Effector memory CD4-positive, alpha-beta T cell (primary cell): ENCODE results near the gene DIPK1A.

ENCODE experiments used
- DNase-seq, 3 donors: peaks; one replicate each; pipeline ENCODE4 v3.0.0-alpha.2; 2020
- H3K27ac ChIP-seq: 2 replicates; pipeline ENCODE4 v1.7.0; 2013; ENCODE audit warnings: mild to moderate bottlenecking, low read length, moderate library complexity; ENCODE audit not compliant: insufficient read depth, poor library complexity, severe bottlenecking
- H3K27me3 ChIP-seq: replicated peaks from 2 replicates; pipeline ENCODE4 v1.7.0; 2013; ENCODE audit warnings: mild to moderate bottlenecking, low read length; ENCODE audit not compliant: insufficient read depth, control insufficient read depth, poor library complexity, severe bottlenecking
- H3K36me3 ChIP-seq: 2 replicates; pipeline ENCODE4 v1.7.0; 2013; ENCODE audit warnings: mild to moderate bottlenecking, low read length, moderate library complexity; ENCODE audit not compliant: control insufficient read depth, insufficient read depth
- H3K4me1 ChIP-seq: 2 replicates; pipeline ENCODE4 v1.7.0; 2013; ENCODE audit warnings: low read length, mild to moderate bottlenecking; ENCODE audit not compliant: control insufficient read depth, insufficient read depth, poor library complexity, severe bottlenecking
- H3K4me3 ChIP-seq: 2 replicates; pipeline ENCODE4 v1.7.0; 2013; ENCODE audit warnings: low read length, low read depth, mild to moderate bottlenecking; ENCODE audit not compliant: insufficient read depth, poor library complexity, severe bottlenecking
- H3K9me3 ChIP-seq: 2 replicates; pipeline ENCODE4 v1.7.0; 2013; ENCODE audit warnings: mild to moderate bottlenecking, low read length, moderate library complexity; ENCODE audit not compliant: control insufficient read depth

The DIPK1A gene

GRCh38 chr1:92968138-92969032 is 7.1 kb upstream of the DIPK1A start:
- H3K36me3 ChIP-seq, result no peaks in the 10 kb centered on the region
- H3K27me3 ChIP-seq, result no peaks in the 10 kb centered on the region
- H3K9me3 ChIP-seq, result no peaks in the 10 kb centered on the region
- peaks cover 35% of the 10 kb centered on the region for H3K4me1 ChIP-seq
- H3K27ac ChIP-seq, result no peak overlapping the region
- no peak for DNase-seq
- H3K4me3 ChIP-seq, result no peak overlapping the region

- Histone ChIP-seq H3K36me3 (no peaks in the 10 kb centered on the region), H3K27me3 (no peaks in the 10 kb centered on the region), H3K9me3 (no peaks in the 10 kb centered on the region), H3K4me1 (peaks cover 42% of the 10 kb centered on the region), H3K4me3 (no peak overlapping the region), H3K27ac (peak overlapping the region; percentile 96)
- DNase-seq, result peak in 2 of 3 donors; percentile 25 to 26
These were observed 3.7 kb upstream of the DIPK1A start for GRCh38 chr1:92964998-92965397.

- Histone ChIP-seq H3K27ac (peak overlapping the region; percentile 96), H3K27me3 (no peaks in the 10 kb centered on the region), H3K4me3 (no peak overlapping the region), H3K36me3 (no peaks in the 10 kb centered on the region), H3K9me3 (no peaks in the 10 kb centered on the region), H3K4me1 (peaks cover 42% of the 10 kb centered on the region)
- DNase-seq, result no peak
These were observed 3.1 kb upstream of the DIPK1A start for GRCh38 chr1:92964316-92964715.

- peak overlapping the region; percentile 96 for H3K27ac ChIP-seq
- H3K9me3 ChIP-seq, result no peaks in the 10 kb centered on the region
- no peaks in the 10 kb centered on the region for H3K27me3 ChIP-seq
- peaks cover 42% of the 10 kb centered on the region for H3K4me1 ChIP-seq
- H3K4me3 ChIP-seq, result peak overlapping the region; percentile 74
- H3K36me3 ChIP-seq, result no peaks in the 10 kb centered on the region
- peak; percentile 67 to 72 (median 68) for DNase-seq
These were observed 862 bp upstream of the DIPK1A start for GRCh38 chr1:92961896-92962752.

GRCh38 chr1:92960395-92961130 is 699 bp downstream of the DIPK1A start:
- peaks cover 41% of the 10 kb centered on the region for H3K4me1 ChIP-seq

GRCh38 chr1:92958203-92958970 is 2.9 kb downstream of the DIPK1A start:
- H3K27ac ChIP-seq, result no peak overlapping the region
- no peak for DNase-seq
- peaks cover 21% of the 10 kb centered on the region for H3K4me1 ChIP-seq

More at GRCh38 chr1:92960395-92961130, 699 bp downstream of the DIPK1A start:
- DNase-seq, result peak; percentile 47 to 55 (median 52)
- Histone ChIP-seq H3K36me3 (no peaks in the 10 kb centered on the region), H3K27ac (peak overlapping the region; percentile 96), H3K4me3 (peak overlapping the region; percentile 74), H3K27me3 (no peaks in the 10 kb centered on the region), H3K9me3 (no peaks in the 10 kb centered on the region)

GRCh38 chr1:92957030-92957734 is 4.1 kb downstream of the DIPK1A start:
- Histone ChIP-seq H3K4me3 (no peak overlapping the region), H3K27ac (no peak overlapping the region), H3K4me1 (peaks cover 12% of the 10 kb centered on the region), H3K9me3 (no peaks in the 10 kb centered on the region), H3K36me3 (no peaks in the 10 kb centered on the region), H3K27me3 (no peaks in the 10 kb centered on the region)
- DNase-seq, result no peak

More at GRCh38 chr1:92958203-92958970, 2.9 kb downstream of the DIPK1A start:
- Histone ChIP-seq H3K27me3 (no peaks in the 10 kb centered on the region), H3K9me3 (no peaks in the 10 kb centered on the region), H3K4me3 (no peak overlapping the region), H3K36me3 (no peaks in the 10 kb centered on the region)

- DNase-seq, result no peak
- H3K27me3 ChIP-seq, result no peaks in the 10 kb centered on the region
- no peak overlapping the region for H3K4me3 ChIP-seq
- no peaks in the 10 kb centered on the region for H3K36me3 ChIP-seq
- H3K4me1 ChIP-seq, result peaks cover 9% of the 10 kb centered on the region
- no peak overlapping the region for H3K27ac ChIP-seq
- H3K9me3 ChIP-seq, result no peaks in the 10 kb centered on the region
These were observed 4.8 kb downstream of the DIPK1A start for GRCh38 chr1:92956254-92957029.
